HG03064 (cell line): Measurements from ENCODE around the gene HYDIN.

Experiments
- ATAC-seq: cut with Tn5 transposase; IDR thresholded peaks from one replicate; pipeline ENCODE4 v1.9.1; 2021; ENCODE audit warnings: low read depth; ENCODE audit not compliant: unreplicated experiment

The HYDIN gene

GRCh38 chr16:70770291-70770625 is 460.3 kb downstream of the HYDIN start:
- no peak for ATAC-seq

GRCh38 chr16:70769761-70770160 is 460.8 kb downstream of the HYDIN start:
- ATAC-seq = no peak

- no peak for ATAC-seq
These were observed 461.4 kb downstream of the HYDIN start for GRCh38 chr16:70769131-70769530.

- ATAC-seq = no peak
These were observed 462.3 kb downstream of the HYDIN start for GRCh38 chr16:70768203-70768580.

- ATAC-seq = no peak
These were observed 462.9 kb downstream of the HYDIN start for GRCh38 chr16:70767377-70768202.

GRCh38 chr16:70766658-70767057 is 463.9 kb downstream of the HYDIN start:
- no peak for ATAC-seq

GRCh38 chr16:70766176-70766575 is 464.3 kb downstream of the HYDIN start:
- no peak for ATAC-seq

GRCh38 chr16:70765491-70765890 is 465.0 kb downstream of the HYDIN start:
- ATAC-seq = no peak

GRCh38 chr16:70764632-70765031 is 465.9 kb downstream of the HYDIN start:
- ATAC-seq = no peak

- no peak for ATAC-seq
These were observed 470.3 kb downstream of the HYDIN start for GRCh38 chr16:70760221-70760620.

- ATAC-seq = no peak
These were observed 470.9 kb downstream of the HYDIN start for GRCh38 chr16:70759666-70760065.

- ATAC-seq = no peak
These were observed 471.7 kb downstream of the HYDIN start for GRCh38 chr16:70758786-70759185.
